K562 (cell line): ENCODE data around the gene FAM171A2. TPM values are rescaled to one million over a fixed set of nuclear protein-coding genes. Genes with fewer than 3 reads are reported as not detected.

ENCODE experiments used
- ATAC-seq: fragments of 200-7000 bp; cut with Tn5 transposase; 3 replicates; pipeline ENCODE4 v1.9.1; 2020; ENCODE audit warnings: moderate library complexity
- BruUV-seq: library from RNA; stranded (reverse); fragments of 400-500 nt; replicated peaks from 2 replicates; lab custom pipeline; 2021; lab: Mats Ljungman, UMichigan
- CTCF ChIA-PET: fragments of 300-600 bp; formaldehyde crosslinking; extraction: SDS; loops from one replicate; lab custom pipeline; 2021; ENCODE audit warnings: low intra/inter-chr PET ratio; lab: Yijun Ruan, JAX
- POLR2A ChIA-PET: fragments of 300-600, 350-650 bp; sonication (Branson Sonifier 250); formaldehyde crosslinking; extraction: SDS; loops from one replicate; lab custom pipeline; 2021; ENCODE audit warnings: antibody characterized with exemption, inconsistent platforms; lab: Yijun Ruan, JAX
- DNase-seq, 4 experiments: peaks; one replicate each; pipeline versions ENCODE4 v3.0.0 to v3.0.0-alpha.2; 2011 to 2018; ENCODE audit warnings: low spot score in 3 of 4, mixed read lengths in 3 of 4; ENCODE audit errors: extremely low read depth in 1 of 4
- FAIRE-seq: peaks from 2 replicates; lab custom pipeline; 2011; peaks lifted over from hg19 to GRCh38; lab: Jason Lieb, UNC
- H2AFZ ChIP-seq: 2 replicates; pipeline ENCODE4 v1.6.0; 2011; ENCODE audit warnings: low read depth, low read length, control low read depth, inconsistent platforms
- H3K27ac ChIP-seq: fragments of 200-600 bp; 3 replicates; pipeline ENCODE4 v1.8.0; 2011; ENCODE audit warnings: low read depth, mild to moderate bottlenecking, control low read depth, inconsistent platforms, low read length, moderate library complexity, mixed read lengths; ENCODE audit errors: extremely low read depth
- H3K27me3 ChIP-seq, 2 experiments: fragments of 300-600 bp in 1 of 2; 2 replicates in 1 of 2; 3 replicates in 1 of 2; pipeline versions ENCODE4 v1.6.0 to v1.8.0; 2011; ENCODE audit warnings: inconsistent platforms in 2 of 2, low read length in 2 of 2, mild to moderate bottlenecking in 1 of 2, mixed read lengths in 1 of 2, moderate library complexity in 1 of 2; ENCODE audit not compliant: control insufficient read depth in 2 of 2, insufficient read depth in 2 of 2
- H3K36me3 ChIP-seq: fragments of 300-600 bp; 3 replicates; pipeline ENCODE4 v1.8.0; 2011; ENCODE audit warnings: mild to moderate bottlenecking, low read length, inconsistent platforms; ENCODE audit not compliant: control insufficient read depth, insufficient read depth
- H3K4me1 ChIP-seq, 2 experiments: fragments of 200-600 bp in 1 of 2; replicated peaks in 1 of 2; 2 replicates in 1 of 2; 3 replicates in 1 of 2; pipeline versions ENCODE4 v1.5.1 to v1.8.0; 2011; ENCODE audit warnings: inconsistent platforms in 2 of 2, low read length in 2 of 2, mild to moderate bottlenecking in 1 of 2, mixed read lengths in 1 of 2, moderate library complexity in 1 of 2; ENCODE audit not compliant: control insufficient read depth in 2 of 2, insufficient read depth in 2 of 2
- H3K4me2 ChIP-seq: 2 replicates; pipeline ENCODE4 v1.6.1; 2011; ENCODE audit warnings: low read length, control low read depth, inconsistent platforms, mixed read lengths; ENCODE audit not compliant: insufficient read depth
- H3K4me3 ChIP-seq: fragments of 200-600 bp; sonication (generic), shearing (Covaris generic); 2 replicates; pipeline ENCODE4 v1.5.1; 2016; ENCODE audit warnings: control low read depth, inconsistent platforms
- H3K79me2 ChIP-seq: fragments of 200-600 bp; 3 replicates; pipeline ENCODE4 v1.8.0; 2011; ENCODE audit warnings: low read length, inconsistent platforms; ENCODE audit not compliant: control insufficient read depth, insufficient read depth
- H3K9ac ChIP-seq, 2 experiments: 2 replicates each; pipeline versions ENCODE4 v1.6.0 to v1.6.1; 2011; ENCODE audit warnings: low read depth in 2 of 2, low read length in 2 of 2, control low read depth in 1 of 2, inconsistent platforms in 1 of 2, mild to moderate bottlenecking in 1 of 2, mixed read lengths in 1 of 2; ENCODE audit not compliant: insufficient read depth in 1 of 2
- H3K9me1 ChIP-seq: one replicate; pipeline ENCODE4 v1.6.0; 2011; ENCODE audit warnings: inconsistent platforms, mild to moderate bottlenecking, low read length, moderate library complexity; ENCODE audit not compliant: control insufficient read depth, insufficient read depth
- H3K9me3 ChIP-seq: replicated peaks from 2 replicates; pipeline ENCODE4 v1.5.1; 2011; ENCODE audit warnings: low read depth, low read length, inconsistent platforms; ENCODE audit not compliant: control insufficient read depth, insufficient read depth
- H4K20me1 ChIP-seq: replicated peaks from 2 replicates; pipeline ENCODE4 v1.6.1; 2011; ENCODE audit warnings: low read length, inconsistent platforms, mixed read lengths; ENCODE audit not compliant: control insufficient read depth, insufficient read depth
- CREBBP ChIP-seq: IDR thresholded peaks from one replicate; pipeline ENCODE4 v1.6.1; 2012; ENCODE audit warnings: low read depth, mild to moderate bottlenecking, control low read depth, inconsistent platforms, low read length
- EP300 ChIP-seq: IDR thresholded peaks from 2 replicates; pipeline ENCODE4 v1.6.1; 2012; ENCODE audit warnings: low read length, improper control_type of control experiment
- FOS ChIP-seq: IDR thresholded peaks from 3 replicates; pipeline ENCODE4 v1.6.1; 2011; ENCODE audit not compliant: insufficient read length; ENCODE audit errors: extremely low read depth
- FUS ChIP-seq: fragments of 200-400 bp; formaldehyde crosslinking; optimal IDR thresholded peaks from 2 replicates; pipeline ENCODE3; 2017; ENCODE audit warnings: low read depth, low read length
- HDAC3 ChIP-seq: fragments of 450-650 bp; IDR thresholded peaks from 2 replicates; pipeline ENCODE4 v1.6.1; 2018; ENCODE audit warnings: borderline replicate concordance, mild to moderate bottlenecking, moderate library complexity; ENCODE audit not compliant: partially characterized antibody
- LCOR ChIP-seq: sonication (generic); formaldehyde crosslinking; IDR thresholded peaks from 2 replicates; pipeline ENCODE4 v1.8.0; 2022; ENCODE audit warnings: mild to moderate bottlenecking, missing genetic modification reagents
- NELFE ChIP-seq: IDR thresholded peaks from 2 replicates; pipeline ENCODE4 v1.6.1; 2011; ENCODE audit warnings: mild to moderate bottlenecking; ENCODE audit not compliant: insufficient read depth, insufficient read length
- RERE ChIP-seq: sonication (generic); formaldehyde crosslinking; IDR thresholded peaks from 2 replicates; pipeline ENCODE4 v1.8.0; 2023; ENCODE audit warnings: missing genetic modification reagents, mild to moderate bottlenecking, borderline replicate concordance
- SP1 ChIP-seq: sonication (generic); formaldehyde crosslinking; IDR thresholded peaks from 2 replicates; pipeline ENCODE4 v1.8.1; 2022; ENCODE audit warnings: mild to moderate bottlenecking, missing genetic modification reagents
- USF1 ChIP-seq: sonication (generic); formaldehyde crosslinking; IDR thresholded peaks from 2 replicates; pipeline ENCODE4 v1.9.0; 2022; ENCODE audit warnings: mild to moderate bottlenecking, missing genetic modification reagents
- ZBTB9 ChIP-seq: fragments of 450-650 bp; formaldehyde crosslinking; IDR thresholded peaks from 2 replicates; pipeline ENCODE4 v1.4.0; 2020; ENCODE audit warnings: mild to moderate bottlenecking, moderate library complexity
- ZNF239 ChIP-seq: fragments of 250-450 bp; sonication (Bioruptor Pico); IDR thresholded peaks from 2 replicates; pipeline ENCODE4 v1.4.0; 2020; ENCODE audit warnings: mild to moderate bottlenecking
- ZNF431 ChIP-seq: sonication (generic); formaldehyde crosslinking; IDR thresholded peaks from 2 replicates; pipeline ENCODE4 v1.8.0; 2022; ENCODE audit warnings: mild to moderate bottlenecking, missing genetic modification reagents
- ZNF507 ChIP-seq: conservative IDR thresholded peaks from 2 replicates; pipeline ENCODE4 v1.6.1; 2017; ENCODE audit warnings: missing genetic modification characterization, missing compliant biosample characterization
- WGBS: fragments of 100-300 bp; shearing (Covaris generic); methylation state at CpG from one replicate; pipeline ENCODE4 v1.1.6; 2016; ENCODE audit warnings: low coverage, mixed read lengths; ENCODE audit not compliant: insufficient coverage; ENCODE audit errors: missing lambda C conversion rate; 5-methylcytosine and 5-hydroxymethylcytosine counted together
- in situ Hi-C: fragments of 300-500 bp; cut with MboI; formaldehyde crosslinking; loops from 4 replicates; pipeline ENCODE4 v1.15.0; 2018; ENCODE audit warnings: inconsistent platforms, mixed read lengths
- intact Hi-C: fragments of 100-400 bp; cut with micrococcal nuclease; formaldehyde crosslinking; loops from 2 replicates; pipeline ENCODE4 v1.14.2; 2022
- polyA plus RNA-seq, 8 experiments: library from polyadenylated mRNA; depleted of rRNA in 4 of 8; stranded (reverse) in 5 of 8; unstranded in 3 of 8; fragments of >200 nt; fragmentation: Nextera tagmentation in 2 of 8; fragmentation: Illumina TruSeq in 1 of 8; extraction: Ambion mirVana in 2 of 8; extraction: Trizol in 1 of 8; gene quantifications; 2 replicates each; pipeline versions ENCODE4 v1.2.1 to v1.2.3, GENCODE V29; 2011 to 2014; ENCODE audit warnings: inconsistent platforms in 1 of 8, missing spikeins in 1 of 8
- total RNA-seq, 7 experiments: library from RNA; depleted of rRNA in 6 of 7; stranded (reverse); fragments of >200 nt in 6 of 7; fragmentation: Illumina TruSeq in 2 of 7; extraction: Trizol in 2 of 7; gene quantifications; 2 replicates each; pipeline versions ENCODE4 v1.2.1 to v1.2.3, GENCODE V29; 2011 to 2021; ENCODE audit warnings: low replicate concordance in 1 of 7

FAM171A2 gene
- total and polyA plus RNA-seq, 9 of the 15 experiments (the other 6 are each of a cell fraction or from before 2014, with no cell fraction given), result 0.10 to 10.2 (median 2.0) TPM; not detected in 1

GRCh38 chr17:44344939-44345453, 18.7 kb downstream of the FAM171A2 start, which contains the start of gene GRN:
TSS of gene GRN (plus strand) at chr17:44345302. CDS start at chr17:44349165, 3,863 bp downstream.
- Histone ChIP-seq H3K9me1 (no peaks in the 10 kb centered on the region), H3K4me2 (peak within 1 kb of the TSS; percentile 98), H3K9ac (peak within 1 kb of the TSS; percentile 76 to 91), H3K9me3 (no peaks in the 10 kb centered on the region), H3K4me3 (peak within 1 kb of the TSS; percentile 65), H4K20me1 (0 out of 2 replicates have a peak, but pooled peaks cover 4% of the 10 kb centered on the region), H3K4me1 (peaks cover 14 to 33% of the 10 kb centered on the region in 2 experiments; a peak in 3 of 5 replicates), H3K36me3 (no peaks in the 10 kb centered on the region), H3K27ac (peak within 1 kb of the TSS; percentile 44), H3K79me2 (no peaks in the 10 kb centered on the region), H3K27me3 (no peaks in the 10 kb centered on the region; a peak in 1 of 5 replicates), H2AFZ (peak within 1 kb of the TSS; percentile 80)
- POLR2A ChIA-PET, result interaction anchor here (0.5 to 2.7 kb wide), 8 partner anchors 11 to 221 kb away, joined by 3 to 8 read pairs (median 3); partner anchors contain the start of gene HDAC5
- ATAC-seq (peak; percentile 100), FAIRE-seq (peak; percentile 100), DNase-seq (peak; percentile 96 to 99 (median 99))
- CTCF ChIA-PET, result interaction anchor here (0.9 to 3.5 kb wide), 2 partner anchors 14 to 134 kb away, joined by 3 to 36 read pairs; no protein-coding TSS in a partner anchor
- WGBS, result 1% methylated on average over 23 of the region's 26 CpGs
- intact Hi-C loops, result loop anchor here (1.0 kb wide), 2 partner anchors 135 to 147 kb away; no protein-coding TSS in a partner anchor
- BruUV-seq, result no TSS peak
- in situ Hi-C loops, result loop anchor here (25.0 kb wide), 1 partner anchor 408 kb away; the partner anchor contains the start of gene PPY
- no peak for TF ChIP-seq ZBTB9 (CRISPR knock-in tag)
- TF ChIP-seq LCOR (CRISPR knock-in tag), result peak; percentile 80; the same call in 1 of the 2 replicates
- TF ChIP-seq SP1 (CRISPR knock-in tag), result peak; percentile 82
- no peak for TF ChIP-seq ZNF239
- peak; percentile 92 for TF ChIP-seq FOS
- TF ChIP-seq EP300, result 0 out of 2 replicates have a peak, but pooled peaks have one; percentile 28
- no peak for TF ChIP-seq ZNF431 (CRISPR knock-in tag)
- no peak for TF ChIP-seq RERE (CRISPR knock-in tag)
- no peak for TF ChIP-seq HDAC3
- TF ChIP-seq USF1 (CRISPR knock-in tag), result peak; percentile 98
- no peak for TF ChIP-seq NELFE
- no peak for TF ChIP-seq FUS
- no peak for TF ChIP-seq ZNF507 (tag)
- TF ChIP-seq CREBBP, result no peak
